Measurements from ENCODE around the gene PAPLN. TPM values are rescaled to one million over a fixed set of nuclear protein-coding genes. Genes with fewer than 3 reads are reported as not detected.

The PAPLN gene
- total RNA-seq, 1 donor from 2014 or later = 3.2 TPM

DNA sequence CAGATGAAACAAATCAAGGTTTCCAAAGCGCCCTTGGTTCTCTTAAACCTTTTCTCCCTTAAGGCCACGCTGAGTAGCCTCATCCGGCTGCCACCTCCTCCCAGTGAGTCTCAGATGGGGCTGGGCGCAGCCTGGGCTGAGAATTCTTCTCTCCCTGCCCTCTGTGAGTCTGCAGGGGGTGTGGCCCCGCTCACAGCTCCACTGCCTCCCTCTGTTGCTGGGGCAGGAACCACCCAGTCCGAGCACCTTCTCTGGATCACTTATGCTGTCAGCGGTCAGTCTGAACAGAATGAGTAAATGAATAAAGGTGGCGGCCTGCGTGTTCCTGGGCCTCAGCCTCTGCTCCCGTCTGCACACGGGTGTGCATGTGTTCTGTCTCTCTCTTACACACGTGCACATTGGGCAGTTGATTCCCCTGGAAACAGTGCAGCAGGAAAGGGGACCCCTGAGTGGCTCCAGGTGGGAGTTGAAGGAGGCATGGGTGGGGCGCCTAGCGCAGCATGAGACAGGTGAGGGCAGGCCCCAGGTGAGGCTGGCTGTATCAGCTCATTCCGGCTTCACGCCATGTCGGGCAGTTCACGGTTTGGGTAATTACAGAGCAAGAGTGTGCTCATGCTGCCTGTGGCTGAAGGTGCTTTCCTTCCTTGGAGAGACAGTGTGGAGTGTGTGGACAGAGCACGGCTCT, 4.3 kb downstream of the PAPLN start:
- DNase-seq (peak; percentile 24), ATAC-seq (no peak)
- intact Hi-C loops (cut with micrococcal nuclease) = no loop called here

DNA sequence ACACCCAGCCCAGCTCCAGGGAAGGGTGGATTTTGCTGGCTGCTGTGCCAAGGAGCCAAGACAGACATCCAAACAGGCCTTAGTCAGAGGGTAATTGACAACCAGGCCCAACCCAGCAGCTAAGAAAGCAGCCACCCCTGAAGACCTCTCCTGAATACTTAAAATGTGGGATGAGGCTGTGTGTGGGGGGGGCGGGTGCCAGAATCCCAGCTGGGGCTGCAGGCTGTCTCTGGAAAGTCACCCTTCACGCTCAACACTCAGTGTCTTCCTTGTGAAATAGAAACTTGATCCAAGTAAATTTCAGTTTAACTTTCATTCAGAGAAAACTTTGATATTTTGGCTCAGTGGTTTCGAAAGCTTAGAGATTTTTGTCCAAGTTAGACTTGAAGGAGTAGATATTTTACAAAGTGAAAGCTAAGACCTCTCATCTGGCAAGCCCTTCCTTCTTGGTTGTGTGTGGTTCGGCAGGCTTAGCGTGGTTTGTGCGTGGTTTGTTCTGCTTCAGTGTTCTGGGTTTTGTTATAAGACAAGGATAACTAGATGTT, 5.1 kb downstream of the PAPLN start:
- DNase-seq (peak; percentile 36), ATAC-seq (no peak)
- intact Hi-C loops (cut with micrococcal nuclease) = no loop called here

DNA sequence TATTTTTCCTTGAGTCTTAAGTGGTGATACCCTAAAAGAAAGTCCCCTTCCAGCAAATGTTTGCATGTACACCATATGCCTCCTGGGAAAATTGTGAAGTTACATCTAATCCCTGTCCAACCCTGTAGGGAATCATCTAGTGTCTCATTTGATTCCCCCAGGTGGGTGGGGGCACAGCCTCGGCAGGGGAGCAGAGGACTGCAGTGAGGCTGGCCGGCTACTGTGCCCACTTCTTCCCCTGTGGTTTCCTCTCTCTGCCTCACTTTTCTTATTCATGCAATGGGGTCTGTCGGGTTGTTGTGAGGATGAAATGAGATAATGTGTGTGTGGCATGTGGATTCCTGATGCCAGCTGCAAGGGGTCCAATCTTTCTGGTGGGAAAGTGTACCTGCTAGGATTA, 6.0 kb downstream of the PAPLN start:
- intact Hi-C loops (cut with micrococcal nuclease) = no loop called here
- DNase-seq (peak; percentile 19), ATAC-seq (no peak)

DNA sequence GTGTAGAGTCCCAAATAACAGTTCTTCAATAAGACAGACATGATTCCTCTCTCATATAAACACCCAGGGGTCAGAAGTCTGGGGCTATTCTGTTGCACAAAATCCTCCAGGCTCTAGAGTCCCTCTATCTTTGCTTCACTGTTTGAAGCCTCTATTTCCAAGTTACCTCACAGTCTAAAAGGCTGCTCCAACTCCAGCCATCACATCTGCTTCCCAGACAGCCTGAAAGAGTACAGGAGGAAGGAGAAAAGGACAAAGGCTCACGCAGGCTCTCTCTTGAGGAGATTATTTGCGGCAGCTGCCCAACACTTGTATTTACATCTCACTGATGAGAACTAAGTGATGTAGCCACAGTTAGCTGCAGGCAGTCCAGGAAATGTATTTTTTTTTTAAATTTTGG, 6.4 kb downstream of the PAPLN start:
- intact Hi-C loops (cut with micrococcal nuclease) = no loop called here
- ATAC-seq = no peak
- DNase-seq = no peak

DNA sequence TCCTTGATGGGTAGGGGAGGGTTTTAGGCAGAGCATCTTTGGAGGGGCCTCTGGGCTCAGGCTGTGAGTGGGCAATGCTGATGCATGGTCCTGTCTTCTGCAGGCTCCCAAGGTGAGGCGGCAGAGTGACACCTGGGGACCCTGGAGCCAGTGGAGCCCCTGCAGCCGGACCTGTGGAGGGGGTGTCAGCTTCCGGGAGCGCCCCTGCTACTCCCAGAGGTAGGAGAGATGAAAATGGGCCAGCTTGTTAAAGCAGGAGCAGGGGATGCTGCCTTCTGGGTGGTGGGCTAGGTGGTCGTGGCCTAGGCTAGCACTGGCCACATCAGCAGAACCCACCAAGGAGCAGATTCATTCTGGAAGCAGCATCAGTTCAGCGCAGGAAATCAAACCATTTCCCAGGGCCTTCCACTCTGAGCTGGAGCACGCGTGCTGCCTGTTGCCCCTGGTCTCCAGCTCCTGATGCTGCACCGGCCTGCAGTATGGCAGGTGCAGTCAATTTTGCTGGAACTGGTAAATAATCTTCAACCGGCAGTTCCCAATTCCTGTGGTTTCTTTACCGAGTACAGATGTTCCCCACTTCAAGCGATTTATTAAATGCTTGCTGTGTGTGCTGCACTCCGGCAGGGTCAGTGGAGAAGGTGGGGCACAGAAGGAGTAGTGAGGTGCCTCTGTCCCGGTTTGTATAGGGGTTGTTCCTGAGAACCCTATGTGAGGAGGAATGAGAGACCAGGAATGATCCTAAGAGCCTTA, 7.4 kb downstream of the PAPLN start:
- intact Hi-C loops (cut with micrococcal nuclease) = no loop called here

DNA sequence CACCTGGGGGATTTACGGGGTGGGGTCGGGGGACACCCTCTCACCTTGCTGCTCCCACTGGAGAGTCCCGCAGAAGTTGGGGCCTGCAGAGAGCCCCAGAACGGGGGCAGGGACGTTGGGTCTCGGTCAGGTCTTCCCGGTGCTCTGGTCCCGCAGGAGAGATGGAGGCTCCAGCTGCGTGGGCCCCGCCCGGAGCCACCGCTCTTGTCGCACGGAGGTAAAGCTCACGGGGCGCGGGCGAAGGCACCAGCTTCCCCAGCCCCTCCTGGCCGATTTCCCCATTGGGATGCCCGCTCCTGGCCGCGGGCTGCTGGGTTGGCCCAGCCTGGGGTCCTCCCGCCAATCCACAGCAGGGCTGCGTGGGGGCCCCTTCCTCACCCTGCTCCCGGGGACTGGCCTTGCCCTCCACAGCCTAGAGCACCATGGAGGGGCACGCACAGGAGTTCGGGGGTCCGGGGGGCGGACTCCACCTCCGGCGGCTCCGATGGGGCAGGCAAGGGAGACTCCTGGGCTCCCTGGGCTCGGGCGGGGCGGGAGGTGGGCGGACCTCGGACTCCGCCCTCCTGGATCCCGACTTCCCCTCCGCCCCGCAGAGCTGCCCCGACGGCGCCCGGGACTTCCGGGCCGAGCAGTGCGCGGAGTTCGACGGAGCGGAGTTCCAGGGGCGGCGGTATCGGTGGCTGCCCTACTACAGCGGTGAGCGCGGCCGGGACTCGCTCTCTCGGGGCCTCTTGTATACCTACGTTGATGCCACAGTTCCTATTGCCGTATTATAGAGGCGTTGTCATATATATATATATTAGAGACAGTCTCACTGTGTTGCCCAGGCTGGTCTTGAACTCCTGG, 8.4 kb downstream of the PAPLN start:
- intact Hi-C loops (cut with micrococcal nuclease) = no loop called here
- ATAC-seq = peak; percentile 90
- DNase-seq = peak; percentile 79

More for the DNA sequence above, 7.4 kb downstream of the PAPLN start:
- ATAC-seq (no peak), DNase-seq (peak; percentile 18)

DNA sequence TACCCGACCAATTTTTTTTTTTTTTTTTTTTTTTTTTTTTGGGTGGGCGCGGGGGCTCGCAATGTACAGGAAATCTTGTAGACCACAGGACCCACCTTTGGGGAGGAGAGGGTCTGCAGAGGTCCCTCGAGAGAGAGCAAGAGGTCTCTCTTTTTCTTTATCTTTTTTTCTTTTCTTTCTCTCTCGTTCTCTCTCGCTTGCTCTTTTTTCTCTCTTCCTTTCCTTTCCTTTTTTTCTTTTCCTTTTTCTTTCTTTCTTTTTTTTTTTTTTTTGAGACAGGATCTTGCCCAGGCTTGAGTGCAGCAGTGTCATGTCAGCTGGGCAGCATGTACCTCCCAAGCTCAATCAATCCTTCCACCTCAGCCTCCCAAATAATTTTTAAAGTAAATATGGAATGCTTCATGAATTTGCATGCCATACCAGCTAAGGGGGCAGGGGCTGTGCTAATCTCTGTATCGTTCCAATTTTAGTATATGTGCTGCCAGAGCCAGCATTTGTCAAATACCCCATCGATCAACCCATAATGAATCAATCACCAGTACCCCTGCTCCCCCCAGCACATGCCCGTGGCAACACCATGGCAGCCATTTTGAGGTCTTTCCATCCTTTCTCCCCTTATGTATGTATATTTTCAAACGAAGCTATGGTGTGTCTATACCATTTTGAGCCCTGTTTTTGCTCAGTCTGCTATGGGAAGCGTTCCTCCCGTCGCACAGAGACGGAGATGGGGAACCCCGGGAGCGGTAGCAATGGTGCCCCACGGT, 9.3 kb downstream of the PAPLN start:
- intact Hi-C loops (cut with micrococcal nuclease) = no loop called here
- ATAC-seq (no peak), DNase-seq (peak; percentile 2)

DNA sequence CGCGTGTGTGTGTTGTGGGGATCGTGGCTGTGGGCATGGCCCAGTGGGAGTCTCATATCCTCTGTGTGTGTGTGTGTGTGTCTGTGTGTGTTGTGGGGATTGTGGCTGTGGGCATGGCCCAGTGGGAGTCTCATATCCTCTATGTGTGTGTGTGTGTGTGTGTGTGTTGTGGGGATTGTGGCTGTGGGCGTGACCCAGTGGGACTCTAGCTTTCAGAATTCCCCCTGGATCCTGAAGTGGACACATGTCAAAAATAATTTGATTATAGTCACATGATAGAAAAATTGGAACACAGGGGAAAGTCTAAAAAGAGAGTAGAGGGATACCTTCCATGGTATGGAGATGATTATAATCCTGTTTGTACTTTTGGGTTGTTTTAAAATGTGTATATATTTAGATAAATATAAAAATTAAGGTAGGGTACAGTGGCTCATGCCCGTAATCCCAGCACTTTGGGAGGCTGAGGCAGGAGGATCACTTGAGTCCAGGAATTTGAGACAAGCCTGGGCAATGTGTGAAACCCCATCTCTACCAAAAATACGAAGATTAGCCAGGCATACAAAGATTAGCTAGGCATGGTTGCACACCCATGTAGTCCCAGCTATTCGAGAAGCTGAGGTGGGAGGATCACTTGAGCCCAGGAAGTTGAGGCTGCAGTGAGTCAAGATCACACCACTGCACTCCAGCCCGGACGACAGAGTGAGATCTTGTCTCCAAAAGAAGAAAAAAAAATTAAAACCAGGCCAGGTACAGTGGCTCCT, 11.0 kb downstream of the PAPLN start:
- no peak for ATAC-seq
- intact Hi-C loops (cut with micrococcal nuclease) = no loop called here
- peak; percentile 5 for DNase-seq

DNA sequence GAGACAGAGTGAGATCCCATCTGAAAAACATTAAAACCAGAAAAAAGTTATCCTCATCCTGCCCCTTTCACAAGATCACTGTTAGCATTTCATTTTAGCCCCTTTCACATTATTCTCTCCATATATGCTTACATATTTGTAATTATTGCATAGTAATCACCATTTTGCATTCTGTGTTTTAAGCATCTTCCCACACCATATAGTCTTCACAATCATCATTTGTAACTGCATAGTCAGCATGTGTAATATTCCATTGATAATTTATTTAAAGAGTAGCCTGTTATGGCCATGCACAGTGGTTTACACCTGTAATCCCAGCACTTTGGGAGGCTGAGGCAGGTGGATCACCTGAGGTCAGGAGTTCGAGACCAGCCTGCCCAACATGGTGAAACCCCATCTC, 11.8 kb downstream of the PAPLN start:
- intact Hi-C loops (cut with micrococcal nuclease) = no loop called here
- no peak for ATAC-seq
- no peak for DNase-seq

DNA sequence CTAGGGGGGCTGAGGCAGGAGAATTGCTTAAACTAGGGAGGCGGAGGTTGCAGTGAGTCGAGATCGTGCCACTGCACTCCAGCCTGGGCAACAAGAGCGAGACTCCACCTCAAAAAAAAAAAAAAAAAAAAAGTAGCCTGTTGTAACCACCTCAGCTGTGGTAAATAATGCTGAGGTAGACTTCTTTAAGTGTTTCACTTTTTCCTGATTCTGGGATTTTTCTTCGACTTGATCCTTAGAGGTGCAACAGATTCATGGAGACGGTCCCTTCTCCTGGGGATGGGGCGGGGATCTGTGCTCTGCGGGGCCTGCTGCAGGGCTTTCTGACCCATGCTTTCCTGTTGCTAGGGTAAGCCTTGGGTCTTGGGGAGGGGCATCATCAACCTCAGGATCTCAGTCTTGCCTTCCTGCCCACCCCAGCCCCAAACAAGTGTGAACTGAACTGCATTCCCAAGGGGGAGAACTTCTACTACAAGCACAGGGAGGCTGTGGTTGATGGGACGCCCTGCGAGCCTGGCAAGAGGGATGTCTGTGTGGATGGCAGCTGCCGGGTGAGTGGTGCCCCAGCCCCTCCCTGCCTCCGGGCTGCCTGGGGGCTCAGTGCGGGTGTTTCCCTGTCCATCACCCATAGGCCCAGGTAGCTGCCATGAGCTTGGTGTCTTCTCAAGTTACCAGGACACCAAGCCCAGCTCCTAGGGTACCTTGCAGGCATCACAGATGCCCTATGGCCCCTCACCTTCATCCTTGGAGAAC, 12.4 kb downstream of the PAPLN start:
- ATAC-seq = no peak
- DNase-seq = peak; percentile 20
- intact Hi-C loops (cut with micrococcal nuclease) = no loop called here

DNA sequence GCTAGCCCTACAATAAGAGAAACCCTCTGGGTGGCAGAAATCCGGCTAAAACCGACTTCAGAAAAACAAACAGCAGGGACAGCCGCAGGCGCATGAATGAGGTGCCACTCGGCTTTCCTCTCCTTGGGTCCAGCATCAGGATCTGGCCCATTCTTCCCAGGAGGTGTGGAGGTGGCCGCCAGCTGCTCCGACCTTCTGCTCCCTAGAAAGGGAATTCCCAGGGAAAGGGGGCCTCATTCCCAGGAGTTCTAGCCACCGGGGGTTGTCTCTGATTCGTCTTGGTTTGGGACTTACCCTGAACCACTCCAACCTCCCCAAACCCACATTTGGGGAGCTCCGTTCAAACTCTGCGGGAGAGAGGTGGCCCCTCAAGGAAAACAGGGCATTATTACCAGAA, 13.0 kb downstream of the PAPLN start:
- intact Hi-C loops (cut with micrococcal nuclease) = no loop called here
- ATAC-seq (no peak), DNase-seq (no peak)

DNA sequence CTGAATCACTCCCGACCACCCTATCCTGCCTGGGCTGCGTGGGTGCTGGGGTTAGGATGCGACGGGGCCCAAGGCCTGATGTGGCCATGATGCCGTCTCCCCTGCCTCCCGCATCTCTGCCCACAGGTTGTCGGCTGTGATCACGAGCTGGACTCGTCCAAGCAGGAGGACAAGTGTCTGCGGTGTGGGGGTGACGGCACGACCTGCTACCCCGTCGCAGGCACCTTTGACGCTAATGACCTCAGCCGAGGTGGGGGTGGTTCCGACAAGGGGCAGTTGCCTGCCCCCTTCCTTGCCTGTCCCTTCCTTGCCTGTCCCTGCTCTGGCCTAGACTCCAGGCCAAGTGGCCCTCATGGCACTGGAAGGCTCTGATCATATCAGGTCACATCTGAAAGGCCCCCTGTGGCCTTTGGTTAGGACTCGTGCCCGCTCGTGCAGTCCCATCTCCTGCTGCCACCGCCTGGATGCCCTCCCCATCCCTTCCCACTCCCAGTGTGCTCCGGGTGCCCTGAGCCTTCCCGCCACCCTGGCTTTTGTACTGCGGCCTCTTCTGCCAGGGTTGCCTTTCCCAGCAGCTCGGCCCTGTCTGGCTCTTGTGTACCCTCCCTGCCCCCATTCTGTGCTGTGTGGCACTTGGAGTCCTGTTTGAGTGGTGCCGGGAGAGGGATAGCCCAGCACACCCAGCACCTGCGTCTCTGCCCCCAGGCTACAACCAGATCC, 13.6 kb downstream of the PAPLN start:
- intact Hi-C loops (cut with micrococcal nuclease) = no loop called here
- DNase-seq (peak; percentile 2), ATAC-seq (no peak)

DNA sequence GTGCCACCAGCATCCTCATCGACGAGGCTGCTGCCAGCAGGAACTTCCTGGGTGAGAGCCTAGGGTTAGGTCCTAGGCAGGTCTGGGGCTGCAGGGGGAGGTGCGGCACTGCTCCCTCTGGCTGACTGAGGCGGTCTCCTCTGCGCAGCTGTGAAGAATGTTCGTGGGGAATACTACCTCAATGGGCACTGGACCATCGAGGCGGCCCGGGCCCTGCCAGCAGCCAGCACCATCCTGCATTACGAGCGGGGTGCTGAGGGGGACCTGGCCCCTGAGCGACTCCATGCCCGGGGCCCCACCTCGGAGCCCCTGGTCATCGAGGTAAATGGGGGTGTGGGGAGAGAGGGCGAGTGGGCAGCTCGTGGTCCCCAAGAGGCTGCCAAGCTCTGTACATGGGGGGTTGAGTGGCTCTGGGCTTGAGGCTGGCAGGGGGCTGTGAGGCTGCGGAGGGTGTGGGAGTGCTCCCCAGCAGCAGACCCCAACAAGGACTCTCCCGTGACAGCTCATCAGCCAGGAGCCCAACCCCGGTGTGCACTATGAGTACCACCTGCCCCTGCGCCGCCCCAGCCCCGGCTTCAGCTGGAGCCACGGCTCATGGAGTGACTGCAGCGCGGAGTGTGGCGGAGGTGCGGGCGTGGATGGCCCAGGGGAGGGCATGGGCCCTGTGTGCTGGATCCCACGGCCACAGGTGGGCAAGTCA, 14.4 kb downstream of the PAPLN start:
- ATAC-seq (no peak), DNase-seq (peak; percentile 29)
- intact Hi-C loops (cut with micrococcal nuclease) = no loop called here

DNA sequence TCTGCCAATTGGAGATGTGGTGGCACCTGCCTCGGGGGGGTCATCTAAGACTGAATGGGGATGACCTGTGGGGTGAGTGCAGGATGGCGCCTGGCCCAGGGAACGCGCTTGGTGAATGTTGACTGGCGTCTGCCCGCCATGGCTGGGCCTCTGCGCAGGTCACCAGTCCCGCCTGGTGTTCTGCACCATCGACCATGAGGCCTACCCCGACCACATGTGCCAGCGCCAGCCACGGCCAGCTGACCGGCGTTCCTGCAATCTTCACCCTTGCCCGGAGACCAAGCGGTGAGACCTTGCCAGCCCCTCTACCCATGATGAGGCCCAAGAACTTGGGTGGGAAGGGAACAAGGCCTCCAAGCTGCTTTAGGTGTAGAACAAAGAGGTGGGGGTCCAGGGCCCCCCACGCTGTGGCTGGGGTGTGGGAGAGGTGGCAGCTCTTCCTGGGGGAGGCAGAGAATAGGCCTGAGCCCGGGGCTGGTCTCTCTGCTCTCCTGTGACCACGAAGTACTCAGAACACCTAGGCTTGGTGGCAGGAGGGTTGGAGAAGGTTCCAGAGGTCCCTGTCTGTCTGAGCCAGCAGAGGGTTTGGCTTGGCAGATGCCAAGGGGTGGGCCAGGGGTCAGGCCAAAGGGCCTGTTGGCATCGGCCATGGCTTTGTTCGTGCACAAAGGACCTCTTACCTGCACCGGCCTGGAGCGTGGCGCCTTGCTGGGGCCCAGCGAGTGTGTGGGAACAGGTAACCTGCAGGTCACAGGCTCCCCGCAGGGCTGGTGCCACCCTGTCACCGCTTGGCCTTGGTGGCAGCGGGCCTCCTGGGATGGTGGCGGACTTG, 15.4 kb downstream of the PAPLN start:
- DNase-seq = peak; percentile 22
- intact Hi-C loops (cut with micrococcal nuclease) = no loop called here
- ATAC-seq = no peak

DNA sequence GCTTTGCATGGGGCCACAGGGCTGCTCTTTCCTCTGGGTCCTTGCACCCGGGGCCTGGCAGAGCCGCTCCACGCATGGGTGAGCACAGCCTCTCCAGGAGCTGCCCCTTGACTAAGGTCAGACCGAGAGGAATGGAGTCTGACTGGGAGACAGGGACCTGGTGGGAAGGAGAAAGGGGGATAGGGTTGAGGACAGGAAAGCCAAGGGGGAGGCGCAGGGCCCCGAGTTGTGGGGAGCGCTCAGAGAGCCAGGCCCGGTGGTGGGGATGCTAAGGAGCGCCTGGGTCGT, 16.0 kb downstream of the PAPLN start:
- no peak for ATAC-seq
- peak; percentile 25 for DNase-seq
- intact Hi-C loops (cut with micrococcal nuclease) = no loop called here

DNA sequence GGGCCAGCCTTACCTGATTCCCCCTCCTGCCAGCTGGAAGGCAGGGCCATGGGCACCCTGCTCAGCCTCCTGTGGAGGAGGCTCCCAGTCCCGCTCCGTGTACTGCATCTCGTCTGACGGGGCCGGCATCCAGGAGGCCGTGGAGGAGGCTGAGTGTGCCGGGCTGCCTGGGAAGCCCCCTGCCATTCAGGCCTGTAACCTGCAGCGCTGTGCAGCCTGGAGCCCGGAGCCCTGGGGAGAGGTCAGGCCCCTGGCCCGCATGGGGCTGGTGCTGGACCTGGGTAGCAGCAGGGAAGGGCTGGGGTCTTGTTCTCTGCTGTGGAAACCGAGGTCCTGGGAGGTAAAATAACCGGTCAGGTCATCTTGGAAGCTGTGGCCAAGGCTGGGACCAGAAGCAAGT, 16.4 kb downstream of the PAPLN start:
- DNase-seq = peak; percentile 20
- intact Hi-C loops (cut with micrococcal nuclease) = no loop called here
- ATAC-seq = no peak

Measured in left ventricle myocardium superior (tissue), 1 donor.